Progenitor cell of endocrine pancreas (in vitro differentiated cells): ENCODE measurements around the gene RUNX2. TPM values are rescaled to one million over a fixed set of nuclear protein-coding genes. Genes with fewer than 3 reads are reported as not detected.

Experiments
- DNase-seq: peaks from one replicate; pipeline ENCODE4 v3.0.0; 2021; ENCODE audit warnings: low spot score; ENCODE audit not compliant: unreplicated experiment
- H3K27ac Mint-ChIP-seq: 2 replicates; pipeline ENCODE4 v1.8.0; 2021; ENCODE audit warnings: mild to moderate bottlenecking, moderate library complexity, mixed read lengths
- H3K27me3 Mint-ChIP-seq: 2 replicates; pipeline ENCODE4 v1.8.0; 2021; ENCODE audit warnings: mixed read lengths
- H3K36me3 Mint-ChIP-seq: 2 replicates; pipeline ENCODE4 v1.8.0; 2022; ENCODE audit warnings: mixed read lengths; ENCODE audit not compliant: insufficient read depth
- H3K4me1 Mint-ChIP-seq: 2 replicates; pipeline ENCODE4 v1.8.0; 2021; ENCODE audit warnings: low read depth, mixed read lengths
- H3K4me3 Mint-ChIP-seq: 2 replicates; pipeline ENCODE4 v1.8.0; 2021; ENCODE audit warnings: low read depth, mild to moderate bottlenecking, moderate library complexity, mixed read lengths
- H3K9me3 Mint-ChIP-seq: 2 replicates; pipeline ENCODE4 v1.8.0; 2021; ENCODE audit warnings: low read depth, mixed read lengths
- CTCF ChIP-seq: fragments of 200-600 bp; sonication (generic); IDR thresholded peaks from one replicate; pipeline ENCODE4 v1.5.0; 2021; ENCODE audit warnings: antibody characterized with exemption, mild to moderate bottlenecking; ENCODE audit not compliant: unreplicated experiment
- total RNA-seq: library from RNA; stranded (reverse); gene quantifications from 2 replicates; pipeline ENCODE4 v1.2.1, GENCODE V29; 2021

Gene RUNX2
- total RNA-seq, 1 donor from 2014 or later: 0.46 TPM

- H3K27ac Mint-ChIP-seq: peak overlapping the region; percentile 69
- peaks cover 90% of the 10 kb centered on the region for H3K27me3 Mint-ChIP-seq
- no peaks in the 10 kb centered on the region for H3K36me3 Mint-ChIP-seq
- H3K4me3 Mint-ChIP-seq: peak overlapping the region; percentile 59
- peaks cover 19% of the 10 kb centered on the region for H3K4me1 Mint-ChIP-seq
- no peaks in the 10 kb centered on the region for H3K9me3 Mint-ChIP-seq
- peak; percentile 46 for TF ChIP-seq CTCF
- DNase-seq: peak; percentile 37
Measured at GRCh38 chr6:45419571-45420082, 91.5 kb downstream of the RUNX2 start.

GRCh38 chr6:45420083-45420908, 92.2 kb downstream of the RUNX2 start:
- H3K27ac Mint-ChIP-seq: peak overlapping the region; percentile 69

DNA sequence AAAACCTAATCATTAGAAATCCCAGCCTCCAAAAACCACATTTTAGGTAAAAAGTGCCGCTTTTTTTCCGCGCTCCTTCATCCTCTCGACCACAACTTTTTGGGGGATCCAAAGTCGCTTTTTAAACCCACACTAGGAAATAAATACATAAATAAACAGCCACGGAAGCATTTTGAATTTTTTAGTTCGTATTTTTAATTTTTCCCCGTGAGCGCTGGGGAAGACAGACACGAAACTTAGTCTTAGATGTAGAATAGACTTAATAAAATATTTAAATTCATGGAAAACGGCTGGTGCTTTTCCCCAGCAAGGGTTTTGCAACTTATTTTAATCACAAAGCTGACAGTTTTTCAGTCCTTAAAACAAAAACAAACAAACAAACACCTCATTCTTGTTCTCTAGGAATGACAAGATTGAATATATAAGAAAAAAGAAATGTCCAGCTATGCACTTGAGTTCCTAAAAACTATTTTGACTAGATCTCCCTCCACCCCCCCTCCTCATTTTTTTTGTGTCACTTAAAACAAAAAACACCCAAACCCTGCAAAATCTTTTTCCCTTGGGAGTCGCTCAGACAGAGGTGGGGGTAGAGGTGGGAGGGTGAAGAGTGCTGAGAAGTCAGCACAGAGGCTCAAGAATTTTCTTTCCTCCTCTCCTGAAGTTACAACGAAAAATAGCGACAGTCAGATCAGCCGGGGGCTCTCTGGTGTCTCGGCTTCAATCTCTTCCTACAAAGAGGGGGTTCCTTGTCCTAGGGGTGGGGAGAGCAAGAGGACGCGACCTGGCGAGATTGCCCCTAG, 93.0 kb downstream of the RUNX2 start:
- no peak for DNase-seq
- H3K9me3 Mint-ChIP-seq: no peaks in the 10 kb centered on the region
- no peaks in the 10 kb centered on the region for H3K36me3 Mint-ChIP-seq
- H3K27ac Mint-ChIP-seq: peak overlapping the region; percentile 42
- H3K4me3 Mint-ChIP-seq: peak overlapping the region; percentile 74
- TF ChIP-seq CTCF: peak; percentile 7
- peaks cover 90% of the 10 kb centered on the region for H3K27me3 Mint-ChIP-seq
- peaks cover 19% of the 10 kb centered on the region for H3K4me1 Mint-ChIP-seq

More at GRCh38 chr6:45420083-45420908, 92.2 kb downstream of the RUNX2 start:
- Mint-ChIP-seq H3K9me3 (no peaks in the 10 kb centered on the region), H3K27me3 (peaks cover 90% of the 10 kb centered on the region), H3K4me1 (peaks cover 19% of the 10 kb centered on the region), H3K4me3 (peak overlapping the region; percentile 30), H3K36me3 (no peaks in the 10 kb centered on the region)
- TF ChIP-seq CTCF: no peak
- no peak for DNase-seq

- Mint-ChIP-seq H3K27me3 (peaks cover 86% of the 10 kb centered on the region), H3K4me3 (peak overlapping the region; percentile 76), H3K36me3 (no peaks in the 10 kb centered on the region), H3K27ac (peak overlapping the region; percentile 42), H3K9me3 (no peaks in the 10 kb centered on the region), H3K4me1 (peaks cover 19% of the 10 kb centered on the region)
- peak; percentile 24 for TF ChIP-seq CTCF
- peak; percentile 29 for DNase-seq
Measured at GRCh38 chr6:45421709-45422502, 93.8 kb downstream of the RUNX2 start.
